Activated T-cell treated with anti-CD3 and anti-CD28 coated beads for 48 hours (primary cell): ENCODE data around the gene SMTNL2.
A peak's percentile ranks its signal among the peaks of the same experiment; 100 is the strongest.
"Not testable (repeated sequence)": the region's sequence is repeated elsewhere in the genome, so short reads cannot be mapped to it uniquely, and the experiment has no call there.

Experiments used
- DNase-seq: peaks from one replicate; pipeline ENCODE4 v3.0.0-alpha.2; 2020; ENCODE audit warnings: low read depth

SMTNL2 gene

DNA sequence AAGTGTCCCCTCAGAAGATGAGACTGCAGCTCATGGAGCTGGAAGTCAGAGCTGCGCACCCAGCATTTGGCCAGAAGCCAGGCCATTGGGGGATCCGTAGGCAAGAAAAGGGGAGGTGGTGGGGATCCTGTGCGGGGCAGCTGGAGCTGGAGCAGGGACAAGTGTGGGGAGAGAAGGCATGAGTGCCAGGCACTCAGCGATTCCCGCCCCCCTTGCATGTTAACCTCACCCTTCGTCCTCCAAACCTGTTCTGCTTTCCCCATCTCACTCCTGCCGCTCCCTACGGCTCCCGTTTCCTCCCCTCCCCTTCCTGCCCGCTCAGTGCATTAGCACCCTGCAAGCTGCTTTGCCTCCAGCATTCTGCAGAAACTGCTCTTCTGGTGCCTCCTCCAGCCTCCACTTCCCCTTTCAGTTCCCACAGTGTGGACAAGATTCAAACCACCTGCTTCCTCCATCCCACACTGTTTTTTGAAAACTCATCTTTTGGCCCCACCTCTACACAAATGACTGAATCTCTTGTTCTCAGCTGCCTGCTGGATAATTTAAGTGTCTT, 51.6 kb downstream of the SMTNL2 start:
- no peak for DNase-seq

DNA sequence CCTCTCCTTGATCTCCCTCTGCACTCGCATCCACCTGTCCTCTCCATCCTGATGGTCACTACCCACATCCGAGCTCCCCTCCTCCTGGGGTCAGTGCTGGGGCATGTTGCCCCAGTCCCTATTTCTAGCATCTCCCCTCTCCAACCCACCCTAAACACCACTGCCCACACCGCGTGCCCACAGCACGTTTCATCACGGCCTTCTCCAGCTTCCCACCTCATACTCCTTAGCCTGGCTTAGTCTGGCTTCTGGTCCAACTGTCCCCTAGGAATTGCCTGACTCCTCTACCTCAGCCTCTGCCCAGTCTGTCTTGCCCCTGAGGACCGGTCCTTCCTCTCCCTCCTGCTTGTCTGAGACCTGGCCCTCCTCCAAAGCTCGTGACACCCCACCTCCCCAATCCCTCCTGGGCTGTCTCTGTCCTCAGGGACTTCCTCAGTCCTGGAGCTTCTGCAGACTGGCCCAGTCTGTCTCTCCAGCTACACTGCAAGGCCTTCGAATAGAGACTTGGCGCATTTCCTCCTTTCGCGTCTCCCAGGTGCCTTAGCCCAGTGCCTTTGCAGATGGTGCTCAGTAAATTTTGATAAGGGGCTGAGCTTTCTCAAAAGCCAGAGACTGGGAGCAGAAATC, 52.3 kb downstream of the SMTNL2 start:
- DNase-seq: no peak

DNA sequence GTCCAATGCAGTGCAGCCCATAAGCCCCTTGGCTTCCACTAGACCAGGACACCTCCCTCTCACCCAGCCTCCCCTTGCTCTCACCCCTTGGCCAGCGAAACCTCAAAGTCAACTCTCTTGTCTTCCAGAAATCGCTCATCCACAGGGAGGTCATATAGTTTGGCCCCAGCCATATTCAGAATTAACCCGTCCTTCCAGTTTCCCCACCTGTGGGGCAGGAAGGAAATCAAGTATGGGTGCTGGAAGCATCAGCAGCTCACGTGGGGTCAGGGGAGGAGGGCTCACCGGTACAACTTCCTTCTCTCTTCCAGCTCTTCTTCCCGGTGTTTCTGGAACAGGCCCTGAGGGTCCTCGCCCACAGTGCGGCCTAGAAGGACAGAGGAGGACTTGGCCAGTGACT, 54.4 kb downstream of the SMTNL2 start:
- not testable (repeated sequence) for DNase-seq

DNA sequence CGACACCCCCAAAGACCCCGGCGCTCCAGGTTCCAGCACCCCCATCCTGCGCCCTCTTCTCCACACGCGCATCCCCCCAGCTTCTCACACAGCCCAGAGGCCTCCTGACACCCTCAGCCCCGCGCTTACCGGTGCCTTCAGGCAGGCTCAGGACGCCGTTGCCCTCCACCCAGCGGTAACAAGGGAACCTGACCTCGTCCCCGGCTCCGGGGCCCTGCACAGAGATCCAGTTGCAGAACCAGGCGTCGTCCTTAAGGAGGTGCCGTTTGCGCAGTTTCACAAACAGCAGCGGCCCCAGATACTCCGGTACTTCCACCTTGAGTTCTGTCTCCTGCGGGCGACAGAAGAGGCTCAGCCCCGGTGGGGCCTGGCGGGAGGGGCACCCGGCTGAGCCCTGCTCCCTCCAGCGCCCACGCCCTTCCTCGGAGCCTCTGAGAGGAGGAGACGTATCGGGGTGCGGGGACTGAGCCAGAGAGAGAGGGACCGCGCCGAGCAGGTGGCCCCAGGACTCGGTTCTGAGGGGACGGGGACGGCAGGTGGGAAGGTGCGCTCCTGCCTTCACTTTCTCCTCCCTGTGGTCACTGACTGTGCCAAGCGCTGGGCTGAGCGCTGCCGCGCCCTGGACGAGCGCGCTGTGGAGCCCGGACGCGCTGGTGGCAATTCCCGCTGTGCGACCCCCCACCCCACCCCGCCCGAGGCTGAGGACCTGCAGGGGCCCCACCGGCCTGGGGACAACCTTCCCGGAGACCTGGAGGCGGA, 55.2 kb downstream of the SMTNL2 start:
- peak; percentile 27 for DNase-seq

DNA sequence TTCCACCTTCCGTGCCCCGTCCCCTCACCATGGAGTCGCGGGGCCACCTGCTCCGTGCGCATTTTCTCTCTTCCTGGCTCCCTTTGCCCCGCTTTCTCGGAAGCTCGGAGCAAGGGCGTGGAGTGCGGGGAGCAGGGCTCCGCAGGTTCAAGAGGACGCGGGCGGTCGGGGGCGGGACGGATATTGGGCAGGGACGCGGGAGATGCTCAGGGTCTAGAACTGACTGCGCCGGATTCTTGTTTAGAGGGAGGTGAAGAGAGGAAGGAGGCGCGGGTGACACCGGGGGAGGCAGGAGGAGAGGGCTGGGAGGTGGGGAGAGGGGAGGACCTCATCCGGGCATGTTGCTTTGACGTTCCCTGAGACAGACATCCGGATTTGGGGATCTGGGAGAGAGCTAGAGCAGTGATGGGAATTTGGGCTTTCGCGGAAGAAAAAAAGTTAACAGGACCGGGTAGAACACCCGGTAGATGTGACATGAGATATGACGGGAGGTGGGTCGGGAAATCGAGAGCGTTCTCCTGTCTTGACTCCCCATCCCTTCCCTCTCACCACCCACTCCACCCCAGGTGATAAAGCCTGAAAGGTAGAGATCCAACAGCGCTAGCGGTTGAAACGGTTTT, 56.4 kb downstream of the SMTNL2 start:
- not testable (repeated sequence) for DNase-seq

DNA sequence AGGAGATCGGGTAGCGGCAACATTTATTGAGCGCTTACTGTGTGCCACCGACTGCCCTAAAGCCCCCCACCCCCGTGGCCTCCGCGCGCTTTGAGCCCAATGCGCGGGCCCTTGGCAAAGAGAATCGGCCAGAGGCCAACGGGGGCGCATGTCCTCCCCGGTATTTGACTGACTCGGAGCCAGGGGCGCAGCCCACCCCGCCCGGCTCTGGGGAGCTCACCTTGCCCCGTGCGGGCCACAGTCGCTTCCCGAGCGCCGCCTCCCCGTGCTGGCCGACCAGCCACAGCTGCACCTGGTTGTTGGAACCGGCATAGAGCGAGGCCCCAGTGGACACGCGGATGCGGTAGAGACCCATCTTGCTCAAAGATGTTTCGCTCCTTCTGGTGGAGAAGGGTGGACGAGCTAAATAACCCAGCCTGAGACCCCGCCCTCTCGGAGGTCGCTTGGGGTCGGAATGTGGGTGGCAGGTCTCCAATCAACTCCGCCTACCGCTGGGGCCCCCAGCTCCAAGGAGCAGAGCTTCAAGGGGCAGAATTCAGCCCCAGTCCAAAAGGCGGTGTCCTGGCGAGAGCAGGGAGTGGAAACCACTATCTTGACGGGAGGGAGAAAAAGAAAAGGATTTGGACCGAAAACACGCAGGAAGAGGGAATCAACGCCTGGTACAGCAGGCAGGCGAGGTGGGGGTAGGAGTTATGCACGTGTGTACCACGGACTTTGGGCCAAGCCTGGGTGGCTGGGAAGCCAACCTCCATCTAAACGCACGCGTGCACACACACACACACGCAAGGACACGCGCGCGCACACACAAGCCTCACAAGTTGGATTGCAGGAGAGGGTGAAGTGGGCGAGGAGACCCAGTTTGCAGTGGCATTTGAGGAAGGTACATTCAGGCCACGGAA, 57.2 kb downstream of the SMTNL2 start, which contains the start of gene ALOX15:
Gene ALOX15, minus strand, starts transcription at position 382 of the 899 bp plus-strand sequence. Its CDS starts 27 bp downstream, at position 355.
- DNase-seq: no peak

DNA sequence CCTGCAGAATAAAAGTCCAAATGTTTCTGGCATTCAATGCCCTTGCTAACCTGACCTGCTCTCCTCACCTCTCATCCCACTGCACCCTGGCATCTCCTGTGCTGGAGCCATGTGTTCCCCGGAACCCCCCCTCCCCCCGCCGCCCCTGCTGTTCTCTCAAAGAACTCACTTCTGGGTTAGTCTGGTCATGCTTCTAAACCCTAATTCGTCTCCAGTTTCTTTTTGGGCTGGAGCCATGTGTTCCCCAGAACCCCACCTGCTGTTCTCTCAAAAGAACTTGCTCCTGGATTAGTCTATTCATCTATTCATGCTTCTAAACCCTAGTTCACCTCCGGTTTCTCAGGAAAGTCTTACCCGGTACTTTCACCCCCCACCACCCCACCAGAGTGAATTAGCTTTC, 58.0 kb downstream of the SMTNL2 start:
- DNase-seq: no peak

DNA sequence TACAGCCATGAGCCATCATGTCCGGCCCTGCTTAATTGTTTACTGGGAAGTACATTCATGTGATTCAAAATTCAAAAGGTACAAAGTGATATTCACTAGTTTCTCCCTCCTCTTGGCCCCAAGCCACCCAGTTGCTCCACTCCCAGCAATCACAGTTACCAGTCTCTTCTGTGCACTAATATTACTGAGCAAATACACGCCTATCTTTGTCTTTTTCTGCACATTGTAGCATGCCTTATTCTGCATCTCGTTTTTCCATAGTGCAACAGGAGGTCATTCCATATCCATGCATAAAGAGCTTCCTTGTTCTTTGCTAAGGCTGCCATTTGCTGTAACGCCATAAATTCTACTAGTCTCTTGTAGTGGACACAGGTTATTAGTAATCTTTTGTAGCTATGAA, 59.3 kb downstream of the SMTNL2 start:
- no peak for DNase-seq

DNA sequence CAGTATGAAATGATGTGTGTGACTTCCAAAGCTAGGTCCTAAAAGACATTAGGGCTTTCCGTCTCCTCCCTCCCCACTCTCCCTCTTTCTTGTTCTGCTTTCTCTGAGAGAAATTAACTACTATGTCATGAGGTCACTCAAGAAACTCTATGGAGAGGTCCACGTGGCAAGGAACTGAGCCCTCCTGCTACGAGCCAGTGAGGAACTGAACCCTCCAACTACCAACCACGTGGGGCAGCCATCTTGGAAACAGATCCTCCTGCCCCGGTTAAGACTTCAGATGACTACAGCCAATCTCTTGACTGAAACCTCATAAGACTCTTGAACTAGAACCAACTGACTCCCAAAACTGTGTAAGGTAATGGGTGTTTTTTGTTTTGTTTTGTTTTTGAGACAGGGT, 61.3 kb downstream of the SMTNL2 start:
- DNase-seq: no peak

DNA sequence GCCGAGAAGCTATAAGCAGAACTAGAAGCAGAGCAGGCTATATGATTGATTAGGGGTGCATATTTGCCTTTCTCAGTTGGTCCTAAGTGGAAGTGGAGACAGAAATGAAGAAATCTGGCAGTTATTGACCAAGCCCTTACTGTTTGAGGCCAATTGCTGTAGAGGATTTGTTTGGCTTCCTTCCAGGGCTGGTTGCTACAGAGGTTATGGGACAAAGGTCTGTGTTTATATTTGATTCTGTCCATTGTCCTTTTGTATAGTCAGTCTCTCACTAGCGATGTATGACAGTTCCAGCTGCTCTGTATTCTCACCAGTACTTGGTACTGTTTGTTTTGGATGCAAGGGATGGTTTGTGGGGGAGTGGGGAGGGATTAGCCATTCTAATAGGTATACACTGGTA, 64.4 kb downstream of the SMTNL2 start:
- DNase-seq: no peak

DNA sequence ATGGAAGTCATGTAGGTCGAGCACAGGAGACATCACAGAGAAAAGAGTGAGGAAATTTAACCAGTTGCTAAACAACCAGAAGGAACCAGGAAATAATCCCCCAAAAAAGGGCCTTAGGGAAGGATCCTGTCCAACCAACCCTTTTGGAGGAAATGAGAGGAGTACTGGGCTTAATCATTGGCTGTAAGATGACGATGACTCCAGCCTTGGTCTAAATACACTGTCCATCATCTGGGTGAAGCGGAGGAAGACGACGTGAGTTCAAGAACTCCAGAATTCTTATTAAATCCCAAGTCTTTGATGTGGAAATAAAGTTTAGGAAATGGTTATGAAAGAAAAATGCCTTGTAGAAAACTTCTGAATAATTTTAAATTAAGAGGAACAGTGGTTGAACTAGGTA, 68.7 kb downstream of the SMTNL2 start:
- DNase-seq: no peak

DNA sequence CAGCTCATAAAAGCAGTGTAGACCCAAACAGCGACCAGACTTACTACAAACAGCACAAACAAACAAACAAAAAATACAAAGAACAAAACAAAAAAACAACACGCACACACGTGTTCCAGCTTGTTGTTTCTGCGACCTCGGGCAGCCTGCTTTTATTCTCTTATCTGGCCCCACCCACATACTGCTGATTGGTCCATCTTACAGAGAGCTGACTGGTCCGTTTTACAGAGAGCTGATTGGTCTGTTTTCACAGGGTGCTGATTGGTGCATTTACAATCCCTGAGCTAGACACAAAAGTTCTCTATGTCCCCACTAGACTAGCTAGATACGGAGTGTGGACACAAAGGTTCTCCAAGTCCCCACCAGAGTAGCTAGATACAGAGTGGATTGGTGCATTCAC, 71.6 kb downstream of the SMTNL2 start:
- DNase-seq: not testable (repeated sequence)

DNA sequence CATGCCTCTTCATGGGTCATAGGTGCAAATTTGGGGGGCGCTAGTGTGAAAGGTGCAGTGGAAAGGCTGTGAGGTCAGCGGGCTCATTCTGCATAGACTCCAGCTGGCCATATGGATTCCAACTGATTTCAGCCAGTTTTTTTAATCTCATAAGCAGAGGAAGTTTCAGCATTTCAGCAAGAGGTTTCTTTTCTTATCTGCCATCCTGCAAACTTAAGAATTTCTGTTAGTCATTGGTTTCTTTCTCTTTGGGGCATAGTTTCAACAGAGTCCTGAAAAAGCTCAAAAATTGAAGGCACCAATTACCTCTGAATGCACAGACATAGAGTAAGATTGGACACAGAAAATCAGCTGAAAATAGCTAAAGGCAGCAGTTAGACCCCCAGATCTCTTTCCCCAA, 73.3 kb downstream of the SMTNL2 start:
- DNase-seq: no peak
